PC-3 (cell line): ENCODE data around the gene GAL3ST1.

Experiments
- EZH2 ChIP-seq: fragments of 300-600 bp; sonication (generic); IDR thresholded peaks from one replicate; pipeline ENCODE4 v1.6.1; 2017; ENCODE audit warnings: antibody characterized with exemption, mild to moderate bottlenecking, low read length; ENCODE audit not compliant: unreplicated experiment
- TF ChIP-seq, protein P1 (sequence below): fragments of 300-600 bp; sonication (generic); conservative IDR thresholded peaks from 2 replicates; pipeline ENCODE4 v1.5.1; 2017; ENCODE audit warnings: antibody characterized with exemption, low read depth, mild to moderate bottlenecking, low read length

DNA sequence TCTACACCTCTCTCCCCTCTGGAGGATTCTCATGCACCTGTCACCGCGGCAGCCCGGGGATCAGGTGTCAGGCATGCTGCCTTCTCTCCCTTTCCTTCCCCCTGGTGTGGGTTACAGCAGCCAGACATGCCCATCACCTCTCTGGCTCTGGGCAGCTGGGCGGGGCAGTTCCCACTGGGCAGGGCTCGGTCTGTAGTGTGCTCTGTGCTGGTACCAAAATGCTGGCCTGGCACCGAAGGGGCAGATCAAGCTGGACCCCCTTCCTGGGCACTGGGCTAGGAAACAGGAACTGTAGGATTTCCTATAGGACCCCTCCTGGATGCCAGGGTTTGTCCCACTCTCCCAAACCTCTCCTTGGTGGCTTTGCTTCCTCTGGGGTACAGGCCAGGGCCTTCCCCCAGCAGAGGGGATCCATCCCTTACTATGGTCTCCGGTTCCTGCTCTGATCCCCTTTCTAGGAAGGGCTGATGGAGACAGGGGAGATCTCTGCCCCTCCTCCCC, 821 bp downstream of the GAL3ST1 start:
- TF ChIP-seq, protein P1, sequence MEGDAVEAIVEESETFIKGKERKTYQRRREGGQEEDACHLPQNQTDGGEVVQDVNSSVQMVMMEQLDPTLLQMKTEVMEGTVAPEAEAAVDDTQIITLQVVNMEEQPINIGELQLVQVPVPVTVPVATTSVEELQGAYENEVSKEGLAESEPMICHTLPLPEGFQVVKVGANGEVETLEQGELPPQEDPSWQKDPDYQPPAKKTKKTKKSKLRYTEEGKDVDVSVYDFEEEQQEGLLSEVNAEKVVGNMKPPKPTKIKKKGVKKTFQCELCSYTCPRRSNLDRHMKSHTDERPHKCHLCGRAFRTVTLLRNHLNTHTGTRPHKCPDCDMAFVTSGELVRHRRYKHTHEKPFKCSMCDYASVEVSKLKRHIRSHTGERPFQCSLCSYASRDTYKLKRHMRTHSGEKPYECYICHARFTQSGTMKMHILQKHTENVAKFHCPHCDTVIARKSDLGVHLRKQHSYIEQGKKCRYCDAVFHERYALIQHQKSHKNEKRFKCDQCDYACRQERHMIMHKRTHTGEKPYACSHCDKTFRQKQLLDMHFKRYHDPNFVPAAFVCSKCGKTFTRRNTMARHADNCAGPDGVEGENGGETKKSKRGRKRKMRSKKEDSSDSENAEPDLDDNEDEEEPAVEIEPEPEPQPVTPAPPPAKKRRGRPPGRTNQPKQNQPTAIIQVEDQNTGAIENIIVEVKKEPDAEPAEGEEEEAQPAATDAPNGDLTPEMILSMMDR = no peak
- no peak for TF ChIP-seq EZH2
